GM12878 (cell line): Measurements from ENCODE around the gene TTC9C. TPM values are rescaled to one million over a fixed set of nuclear protein-coding genes. Genes with fewer than 3 reads are reported as not detected.

Experiments
- ATAC-seq: fragments of 200-7000 bp; cut with Tn5 transposase; 3 replicates; pipeline ENCODE4 v1.9.1; 2020; ENCODE audit warnings: mild to moderate bottlenecking, moderate library complexity
- BruUV-seq: library from RNA; stranded (reverse); fragments of 400-500 nt; replicated peaks from 2 replicates; lab custom pipeline; 2021; lab: Mats Ljungman, UMichigan
- CTCF ChIA-PET: fragments of 300-600 bp; sonication (Branson Sonifier 250); formaldehyde crosslinking; extraction: SDS; loops from one replicate; lab custom pipeline; 2021; ENCODE audit warnings: inconsistent platforms; lab: Yijun Ruan, JAX
- POLR2A ChIA-PET: fragments of 350-600 bp; formaldehyde crosslinking; extraction: SDS; loops from one replicate; lab custom pipeline; 2021; ENCODE audit warnings: inconsistent platforms; lab: Charles Lee
- RAD21 ChIA-PET: fragments of 300-600 bp; sonication (Branson Sonifier 250); formaldehyde crosslinking; loops from one replicate; lab custom pipeline; 2023; ENCODE audit warnings: antibody characterized with exemption; ENCODE audit not compliant: unreplicated experiment; lab: Charles Lee
- SMC1A ChIA-PET: fragments of 300-600 bp; sonication (Branson Sonifier 250); formaldehyde crosslinking; loops from one replicate; lab custom pipeline; 2023; ENCODE audit not compliant: unreplicated experiment, uncharacterized antibody; lab: Charles Lee
- DNase-seq: peaks from one replicate; pipeline ENCODE4 v3.0.0-alpha.2; 2011; ENCODE audit warnings: low read depth, low spot score
- FAIRE-seq: peaks from 3 replicates; lab custom pipeline; 2011; peaks lifted over from hg19 to GRCh38; lab: Jason Lieb, UNC
- H2AFZ ChIP-seq: 2 replicates; pipeline ENCODE4 v1.6.0; 2011; ENCODE audit warnings: low read depth, low read length, control low read depth; ENCODE audit not compliant: control insufficient read depth
- H3K27ac ChIP-seq: 2 replicates; pipeline ENCODE4 v1.5.1; 2011; ENCODE audit warnings: control low read depth; ENCODE audit not compliant: control insufficient read depth, insufficient read depth
- H3K27me3 ChIP-seq, 2 experiments: replicated peaks in 1 of 2; 2 replicates each; pipeline versions ENCODE4 v1.6.0 to v1.6.1; 2011; ENCODE audit warnings: low read length in 1 of 2; ENCODE audit not compliant: control insufficient read depth in 2 of 2, insufficient read depth in 2 of 2
- H3K36me3 ChIP-seq, 2 experiments: 2 replicates each; pipeline ENCODE4 v1.5.1; 2011; ENCODE audit warnings: low read length in 1 of 2; ENCODE audit not compliant: control insufficient read depth in 2 of 2, insufficient read depth in 2 of 2
- H3K4me1 ChIP-seq: 2 replicates; pipeline ENCODE4 v1.6.1; 2011; ENCODE audit warnings: mild to moderate bottlenecking, low read length, moderate library complexity, mixed read lengths; ENCODE audit not compliant: control insufficient read depth, insufficient read depth
- H3K4me2 ChIP-seq: 2 replicates; pipeline ENCODE4 v1.6.0; 2011; ENCODE audit warnings: control low read depth; ENCODE audit not compliant: control insufficient read depth, insufficient read depth
- H3K4me3 ChIP-seq: fragments of 200-600 bp; sonication (generic); 2 replicates; pipeline ENCODE4 v1.5.1; 2016
- H3K79me2 ChIP-seq: 2 replicates; pipeline ENCODE4 v1.6.0; 2011; ENCODE audit warnings: low read length; ENCODE audit not compliant: control insufficient read depth, insufficient read depth
- H3K9ac ChIP-seq: 2 replicates; pipeline ENCODE4 v1.8.0; 2011; ENCODE audit warnings: low read length, control low read depth, mixed read lengths; ENCODE audit not compliant: control insufficient read depth, insufficient read depth
- H3K9me3 ChIP-seq: replicated peaks from 3 replicates; pipeline ENCODE4 v1.5.1; 2011; ENCODE audit warnings: mild to moderate bottlenecking, low read length; ENCODE audit not compliant: control insufficient read depth, insufficient read depth
- H4K20me1 ChIP-seq: 2 replicates; pipeline ENCODE4 v1.6.0; 2011; ENCODE audit not compliant: control insufficient read depth, insufficient read depth
- BHLHE40 ChIP-seq, 2 experiments: fragments of 450-650 bp in 1 of 2; IDR thresholded peaks; 2 replicates each; pipeline ENCODE4 v1.6.1; 2011 to 2017; ENCODE audit warnings: low read depth in 2 of 2, borderline replicate concordance in 1 of 2, improper control_type of control experiment in 1 of 2, low read length in 1 of 2, mild to moderate bottlenecking in 1 of 2
- EGR1 ChIP-seq, 2 experiments: IDR thresholded peaks; 1 replicate in 1 of 2; 2 replicates in 1 of 2; pipeline ENCODE4 v1.6.1; 2011 to 2012; ENCODE audit warnings: low read depth in 2 of 2, low read length in 2 of 2, borderline replicate concordance in 1 of 2, mild to moderate bottlenecking in 1 of 2, moderate library complexity in 1 of 2
- HDGF ChIP-seq: fragments of 450-650 bp; IDR thresholded peaks from 2 replicates; pipeline ENCODE4 v1.6.1; 2016; ENCODE audit warnings: antibody characterized with exemption
- MYB ChIP-seq: fragments of 150-350 bp; IDR thresholded peaks from 2 replicates; pipeline ENCODE4 v1.6.1; 2014; ENCODE audit warnings: mild to moderate bottlenecking, low read depth, low read length, borderline replicate concordance
- SIX5 ChIP-seq: IDR thresholded peaks from 2 replicates; pipeline ENCODE4 v1.6.1; 2011; ENCODE audit warnings: mild to moderate bottlenecking, low read depth, low read length, moderate library complexity; ENCODE audit not compliant: severe bottlenecking
- SMAD1 ChIP-seq: fragments of 450-650 bp; IDR thresholded peaks from 2 replicates; pipeline ENCODE4 v1.6.1; 2018; ENCODE audit warnings: mild to moderate bottlenecking, low read depth; ENCODE audit not compliant: partially characterized antibody
- SPI1 ChIP-seq: IDR thresholded peaks from 2 replicates; pipeline ENCODE4 v1.6.1; 2011; ENCODE audit warnings: low read depth, mild to moderate bottlenecking, low read length, moderate library complexity, borderline replicate concordance; ENCODE audit not compliant: insufficient read depth
- SRF ChIP-seq, 2 experiments: IDR thresholded peaks; 2 replicates each; pipeline ENCODE4 v1.6.1; 2011; ENCODE audit warnings: low read depth in 2 of 2, low read length in 2 of 2, mild to moderate bottlenecking in 1 of 2, moderate library complexity in 1 of 2
- ZNF24 ChIP-seq: fragments of 450-650 bp; IDR thresholded peaks from 2 replicates; pipeline ENCODE4 v1.6.1; 2017; ENCODE audit warnings: antibody characterized with exemption, mild to moderate bottlenecking
- WGBS: methylation state at CpG from one replicate; pipeline ENCODE4 v1.1.6; 2016; ENCODE audit warnings: low lambda C conversion rate; ENCODE audit not compliant: insufficient replicate concordance, insufficient coverage; ENCODE audit errors: missing lambda C conversion rate; 5-methylcytosine and 5-hydroxymethylcytosine counted together
- in situ Hi-C: fragments of 300-500 bp; cut with MboI; formaldehyde crosslinking; loops from 9 replicates; pipeline ENCODE4 v1.14.3; 2018; ENCODE audit warnings: mixed read lengths
- intact Hi-C: fragments of 100-400 bp; cut with micrococcal nuclease; formaldehyde crosslinking; loops from one replicate; pipeline ENCODE4 v1.14.2; 2022; ENCODE audit not compliant: unreplicated experiment
- polyA plus RNA-seq, 11 experiments: library from polyadenylated mRNA; depleted of rRNA in 4 of 11; unstranded in 6 of 11; stranded (reverse) in 5 of 11; fragments of >200 nt; fragmentation: Nextera tagmentation in 4 of 11; fragmentation: Illumina TruSeq in 1 of 11; extraction: Ambion mirVana in 4 of 11; extraction: Trizol in 1 of 11; gene quantifications; 1 replicate in 1 of 11; 2 replicates in 10 of 11; pipeline versions ENCODE4 v1.2.1 to v1.2.3, GENCODE V29; 2011 to 2016; ENCODE audit warnings: inconsistent platforms in 2 of 11, missing spikeins in 2 of 11, low read depth in 1 of 11
- total RNA-seq, 4 experiments: library from RNA; depleted of rRNA in 3 of 4; stranded (reverse); fragments of >200 nt in 3 of 4; fragmentation: Illumina TruSeq in 1 of 4; extraction: Trizol in 1 of 4; gene quantifications; 2 replicates each; pipeline versions ENCODE4 v1.2.1 to v1.2.3, GENCODE V29; 2013 to 2021
- TF ChIP-seq, protein P1 (sequence below): fragments of 450-650 bp; IDR thresholded peaks from 2 replicates; pipeline ENCODE4 v1.6.1; 2017; ENCODE audit warnings: antibody characterized with exemption, mild to moderate bottlenecking, moderate library complexity
- TF ChIP-seq, protein P2 (sequence below): fragments of 450-650 bp; IDR thresholded peaks from 2 replicates; pipeline ENCODE4 v1.6.1; 2016; ENCODE audit warnings: mild to moderate bottlenecking
- TF ChIP-seq, protein P3 (sequence below): IDR thresholded peaks from 2 replicates; pipeline ENCODE4 v1.6.1; 2012; ENCODE audit warnings: low read depth, low read length, improper control_type of control experiment
- TF ChIP-seq, protein P4 (sequence below): IDR thresholded peaks from 2 replicates; pipeline ENCODE4 v1.6.1; 2011; ENCODE audit warnings: borderline replicate concordance, low read depth, mild to moderate bottlenecking, moderate library complexity, mixed read lengths, low read length; ENCODE audit not compliant: insufficient read depth; ENCODE audit errors: extremely low read length

TTC9C gene
- total and polyA plus RNA-seq, 10 of the 15 experiments (the other 5 are each of a cell fraction or from before 2014, with no cell fraction given): 42.0 to 72.3 (median 50.4) TPM

DNA sequence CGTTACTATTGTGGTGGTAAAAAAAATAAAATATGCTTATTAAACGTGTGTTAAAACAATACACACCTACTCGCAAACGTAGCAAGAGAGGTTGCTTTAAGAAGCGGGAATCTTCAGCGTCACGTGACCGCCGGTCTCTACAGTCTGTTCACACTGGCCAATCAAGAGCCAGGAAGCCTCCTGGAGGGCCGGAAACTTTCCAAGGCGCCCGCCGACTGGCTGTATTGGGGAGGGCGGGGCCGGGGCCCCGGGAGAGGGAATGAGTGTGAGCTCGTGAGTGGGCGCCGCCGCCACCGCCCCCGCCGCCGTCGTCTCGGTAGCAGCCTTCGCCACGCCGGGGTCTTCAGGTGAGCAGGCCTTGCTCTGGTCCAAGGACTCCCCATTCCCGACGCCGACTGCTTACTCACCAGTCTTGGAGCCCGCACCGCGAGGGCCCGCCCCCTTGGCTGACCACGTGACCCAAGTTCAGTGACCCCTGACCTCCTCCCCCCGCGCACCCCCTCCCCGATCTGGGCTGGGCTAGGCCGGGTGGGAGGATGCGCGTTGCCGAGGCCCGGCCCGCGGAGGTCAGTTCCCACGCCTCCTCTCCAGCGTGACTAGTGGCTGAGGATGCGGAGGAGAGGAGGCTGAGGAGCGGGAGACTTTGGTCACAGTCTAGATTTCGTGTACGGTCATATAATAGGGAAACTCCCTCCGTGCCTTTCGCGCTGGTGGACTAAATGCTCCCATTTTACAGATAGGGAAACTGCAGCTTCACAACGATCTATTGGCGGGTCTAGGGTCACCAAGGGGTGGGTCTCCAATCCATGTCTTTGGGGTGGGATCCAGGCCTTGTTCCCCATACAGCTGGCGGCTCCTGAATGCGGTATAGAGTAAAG is 43.1 kb downstream of the TTC9C start, which contains the start of gene TAF6L (continued):
- TF ChIP-seq, protein P1, sequence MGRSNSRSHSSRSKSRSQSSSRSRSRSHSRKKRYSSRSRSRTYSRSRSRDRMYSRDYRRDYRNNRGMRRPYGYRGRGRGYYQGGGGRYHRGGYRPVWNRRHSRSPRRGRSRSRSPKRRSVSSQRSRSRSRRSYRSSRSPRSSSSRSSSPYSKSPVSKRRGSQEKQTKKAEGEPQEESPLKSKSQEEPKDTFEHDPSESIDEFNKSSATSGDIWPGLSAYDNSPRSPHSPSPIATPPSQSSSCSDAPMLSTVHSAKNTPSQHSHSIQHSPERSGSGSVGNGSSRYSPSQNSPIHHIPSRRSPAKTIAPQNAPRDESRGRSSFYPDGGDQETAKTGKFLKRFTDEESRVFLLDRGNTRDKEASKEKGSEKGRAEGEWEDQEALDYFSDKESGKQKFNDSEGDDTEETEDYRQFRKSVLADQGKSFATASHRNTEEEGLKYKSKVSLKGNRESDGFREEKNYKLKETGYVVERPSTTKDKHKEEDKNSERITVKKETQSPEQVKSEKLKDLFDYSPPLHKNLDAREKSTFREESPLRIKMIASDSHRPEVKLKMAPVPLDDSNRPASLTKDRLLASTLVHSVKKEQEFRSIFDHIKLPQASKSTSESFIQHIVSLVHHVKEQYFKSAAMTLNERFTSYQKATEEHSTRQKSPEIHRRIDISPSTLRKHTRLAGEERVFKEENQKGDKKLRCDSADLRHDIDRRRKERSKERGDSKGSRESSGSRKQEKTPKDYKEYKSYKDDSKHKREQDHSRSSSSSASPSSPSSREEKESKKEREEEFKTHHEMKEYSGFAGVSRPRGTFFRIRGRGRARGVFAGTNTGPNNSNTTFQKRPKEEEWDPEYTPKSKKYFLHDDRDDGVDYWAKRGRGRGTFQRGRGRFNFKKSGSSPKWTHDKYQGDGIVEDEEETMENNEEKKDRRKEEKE: no peak
- TF ChIP-seq, protein P2, sequence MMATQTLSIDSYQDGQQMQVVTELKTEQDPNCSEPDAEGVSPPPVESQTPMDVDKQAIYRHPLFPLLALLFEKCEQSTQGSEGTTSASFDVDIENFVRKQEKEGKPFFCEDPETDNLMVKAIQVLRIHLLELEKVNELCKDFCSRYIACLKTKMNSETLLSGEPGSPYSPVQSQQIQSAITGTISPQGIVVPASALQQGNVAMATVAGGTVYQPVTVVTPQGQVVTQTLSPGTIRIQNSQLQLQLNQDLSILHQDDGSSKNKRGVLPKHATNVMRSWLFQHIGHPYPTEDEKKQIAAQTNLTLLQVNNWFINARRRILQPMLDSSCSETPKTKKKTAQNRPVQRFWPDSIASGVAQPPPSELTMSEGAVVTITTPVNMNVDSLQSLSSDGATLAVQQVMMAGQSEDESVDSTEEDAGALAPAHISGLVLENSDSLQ: 0 out of 2 replicates have a peak, but pooled peaks have one; percentile 11
- TF ChIP-seq EGR1 (IDR thresholded peaks at IDR 0.05; ENCODE audit: borderline replicate concordance in 1 of 2, low read depth in 2 of 2, low read length in 2 of 2): peak; percentile 28 to 90
- TF ChIP-seq, all 136 proteins: peak for 52

DNA sequence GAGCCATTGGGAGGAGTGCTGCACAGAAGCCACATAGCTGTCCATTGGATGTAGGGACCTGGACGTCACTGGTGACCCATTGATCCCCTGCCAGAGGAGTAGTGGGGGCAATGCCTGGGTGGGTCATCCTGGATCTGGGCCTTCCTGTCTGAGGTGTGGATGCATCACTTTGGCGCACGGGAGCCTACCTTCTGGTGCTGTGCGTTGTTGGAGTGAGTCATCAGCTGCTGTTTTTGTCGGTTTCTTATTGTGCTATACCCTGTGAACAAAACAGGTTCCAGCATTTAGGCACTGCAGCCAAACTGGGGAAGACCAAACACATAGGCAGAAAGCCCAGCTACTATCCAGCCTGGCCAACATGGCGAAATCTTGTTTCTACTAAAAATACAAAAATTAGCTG is 46.1 kb downstream of the TTC9C start:
- ChIA-PET CTCF (interaction anchor here (1.0 to 9.6 kb wide), 3 partner anchors 12 to 89 kb away, joined by 4 to 85 read pairs (median 5); partner anchors contain the start of genes POLR2G and TMEM179B), RAD21 (interaction anchor here (0.7 to 0.9 kb wide), 2 partner anchors 17 to 93 kb away, joined by 3 to 4 read pairs; no protein-coding TSS in a partner anchor), SMC1A (interaction anchor here (1.2 to 4.8 kb wide), 4 partner anchors 10 to 107 kb away, joined by 3 to 22 read pairs (median 4); partner anchors contain the start of gene POLR2G), POLR2A (interaction anchor here (0.7 to 1.6 kb wide), 6 partner anchors 8 to 153 kb away, joined by 3 to 7 read pairs (median 4); partner anchors contain the start of gene B3GAT3)
- peaks cover 4 to 13% of the 10 kb centered on the region in 2 experiments; a peak in 2 of 4 replicates for H3K36me3 ChIP-seq
- ATAC-seq (no peak), DNase-seq (no peak), FAIRE-seq (no peak)
- H3K4me3 ChIP-seq: no peak overlapping the region
- H3K79me2 ChIP-seq: peaks cover 12% of the 10 kb centered on the region
- H2AFZ ChIP-seq: no peak overlapping the region
- WGBS: 87% methylated on average over 6 of the region's 6 CpGs
- in situ Hi-C loops (no loop called here), intact Hi-C loops (loop anchor here (5.0 kb wide), 1 partner anchor 47 kb away; the partner anchor contains the start of genes HNRNPUL2 and TTC9C)
- H4K20me1 ChIP-seq: no peaks in the 10 kb centered on the region
- H3K27ac ChIP-seq: no peak overlapping the region
- no peaks in the 10 kb centered on the region for H3K9me3 ChIP-seq
- no peak overlapping the region for H3K9ac ChIP-seq
- no peaks in the 10 kb centered on the region for H3K27me3 ChIP-seq
- BruUV-seq: no TSS peak
- H3K4me1 ChIP-seq: peaks cover 17% of the 10 kb centered on the region
- H3K4me2 ChIP-seq: no peak overlapping the region
- TF ChIP-seq SRF (IDR thresholded peaks at IDR 0.05; ENCODE audit: low read depth in 2 of 2, low read length in 2 of 2) (no peak), SMAD1 (no peak), HDGF (no peak), BHLHE40 (IDR thresholded peaks at IDR 0.05; ENCODE audit: borderline replicate concordance in 1 of 2, low read depth in 2 of 2, low read length in 1 of 2) (no peak), ZNF24 (no peak), MYB (no peak), SIX5 (no peak), SPI1 (no peak)
- TF ChIP-seq, protein P3, sequence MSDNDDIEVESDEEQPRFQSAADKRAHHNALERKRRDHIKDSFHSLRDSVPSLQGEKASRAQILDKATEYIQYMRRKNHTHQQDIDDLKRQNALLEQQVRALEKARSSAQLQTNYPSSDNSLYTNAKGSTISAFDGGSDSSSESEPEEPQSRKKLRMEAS: no peak
- TF ChIP-seq, protein P4, sequence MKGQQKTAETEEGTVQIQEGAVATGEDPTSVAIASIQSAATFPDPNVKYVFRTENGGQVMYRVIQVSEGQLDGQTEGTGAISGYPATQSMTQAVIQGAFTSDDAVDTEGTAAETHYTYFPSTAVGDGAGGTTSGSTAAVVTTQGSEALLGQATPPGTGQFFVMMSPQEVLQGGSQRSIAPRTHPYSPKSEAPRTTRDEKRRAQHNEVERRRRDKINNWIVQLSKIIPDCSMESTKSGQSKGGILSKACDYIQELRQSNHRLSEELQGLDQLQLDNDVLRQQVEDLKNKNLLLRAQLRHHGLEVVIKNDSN: no peak
